ENCODE results near the gene ZNF419. TPM values are rescaled to one million over a fixed set of nuclear protein-coding genes. Genes with fewer than 3 reads are reported as not detected.
"Not testable (repeated sequence)": the region's sequence is repeated elsewhere in the genome, so short reads cannot be mapped to it uniquely, and the experiment has no call there.

The ZNF419 gene
- total and polyA plus RNA-seq, 2 of the 4 experiments (the other 2 are of a cell fraction), result 6.4 to 20.3 TPM

GRCh38 chr19:57499680-57500395, 12.3 kb downstream of the ZNF419 start, which contains the start of gene ZNF773:
ZNF773 (plus strand) TSS chr19:57499938; CDS start chr19:57500081, 143 bp downstream.
- intact Hi-C loops (cut with micrococcal nuclease); H2BK20ac ChIP-seq (ENCODE audit: low read depth, low read length); in situ Hi-C loops (cut with MboI; ENCODE audit: low sequenced_read_pairs); H3K56ac ChIP-seq (ENCODE audit: extremely low read depth, insufficient read depth, low read length); H3K9me1 ChIP-seq (ENCODE audit: insufficient read depth, low read length); H3K23ac ChIP-seq (ENCODE audit: low read depth, low read length); H3K27me3 ChIP-seq (ENCODE audit: control insufficient read depth, insufficient read depth, low read length); H3K9me3 ChIP-seq (ENCODE audit: control insufficient read depth, insufficient read depth, low read length); H3K18ac ChIP-seq (ENCODE audit: low read depth, low read length); H2BK120ac ChIP-seq (ENCODE audit: low read depth, low read length); CTCF ChIA-PET; dilution Hi-C loops (cut with HindIII; ENCODE audit: low sequenced_read_pairs, unreplicated experiment); H3K4me1 ChIP-seq (ENCODE audit: control insufficient read depth, insufficient read depth, low read length); POLR2A ChIA-PET (ENCODE audit: unreplicated experiment); H2BK15ac ChIP-seq (ENCODE audit: low read depth, low read length); BruUV-seq (replicated peaks); H4K20me1 ChIP-seq (ENCODE audit: insufficient read depth, low read length): not testable (repeated sequence)
- peak within 1 kb of the TSS; percentile 46 for H4K91ac ChIP-seq (ENCODE audit: insufficient read depth, low read depth, low read length)
- H3K4me3 ChIP-seq (ENCODE audit: insufficient read depth, low read depth, low read length), result peak within 1 kb of the TSS; percentile 82
- H3K79me1 ChIP-seq (ENCODE audit: low read depth in 1 of 2, low read length in 2 of 2), result peaks cover 33 to 34% of the 10 kb centered on the region in 2 experiments
- peak within 1 kb of the TSS; percentile 98 for H3K4me2 ChIP-seq (ENCODE audit: low read depth, low read length)
- 0 out of 2 replicates have a peak within 1 kb of the TSS, but pooled peaks have one; percentile 5 for H4K5ac ChIP-seq (ENCODE audit: low read depth, low read length)
- H3K27ac ChIP-seq (ENCODE audit: insufficient read depth, low read length), result peak within 1 kb of the TSS; percentile 88
- DNase-seq (peak; percentile 96), ATAC-seq (ENCODE audit: low read depth) (peak; percentile 100)
- H2AFZ ChIP-seq (replicated peaks; ENCODE audit: low read length, poor library complexity), result peak within 1 kb of the TSS; percentile 95
- H3K9ac ChIP-seq (ENCODE audit: low read depth, low read length), result peak within 1 kb of the TSS; percentile 91
- WGBS, 2 experiments (ENCODE audit: extremely low coverage in 2 of 2, insufficient read length in 1 of 2), result 1 to 100% methylated on average over 1 to 26 of the region's 69 CpGs
- TF ChIP-seq POLR2A (IDR thresholded peaks at IDR 0.05; ENCODE audit: low read depth, low read length), result peak; percentile 87
- H3K14ac ChIP-seq (replicated peaks; ENCODE audit: low read depth, low read length), result peak within 1 kb of the TSS; percentile 29
- H3K4ac ChIP-seq (ENCODE audit: low read depth, low read length), result peak within 1 kb of the TSS; percentile 84
- H2AK5ac ChIP-seq (ENCODE audit: low read depth, low read length), result peak within 1 kb of the TSS; percentile 5
- H4K8ac ChIP-seq (ENCODE audit: low read depth in 2 of 2, low read length in 2 of 2), result peak within 1 kb of the TSS; percentile 6 to 80; a peak in 2 of 4 replicates
- peak within 1 kb of the TSS; percentile 67 for H2BK5ac ChIP-seq (ENCODE audit: low read depth, low read length, poor library complexity, severe bottlenecking)
- peaks cover 21% of the 10 kb centered on the region for H3K36me3 ChIP-seq (ENCODE audit: control insufficient read depth, insufficient read depth, low read length)
- peak within 1 kb of the TSS; percentile 85 for H2AK9ac ChIP-seq (replicated peaks; ENCODE audit: low read depth, low read length, poor library complexity)

Data from IMR-90 (cell line).